HG03095 (cell line): ENCODE results near the gene CPLANE1.
"Not testable (repeated sequence)": the region's sequence is repeated elsewhere in the genome, so short reads cannot be mapped to it uniquely, and the experiment has no call there.

ENCODE experiments used
- ATAC-seq: cut with Tn5 transposase; IDR thresholded peaks from one replicate; pipeline ENCODE4 v1.9.1; 2021; ENCODE audit warnings: moderate library complexity; ENCODE audit not compliant: unreplicated experiment

CPLANE1 gene

GRCh38 chr5:37208883-37209797, 40.0 kb downstream of the CPLANE1 start:
- peak; percentile 51 for ATAC-seq

- ATAC-seq: no peak
These were observed 41.4 kb downstream of the CPLANE1 start for GRCh38 chr5:37207802-37208201.

- no peak for ATAC-seq
These were observed 42.4 kb downstream of the CPLANE1 start for GRCh38 chr5:37206736-37207135.

GRCh38 chr5:37198842-37199241, 50.3 kb downstream of the CPLANE1 start:
- no peak for ATAC-seq

- ATAC-seq: peak; percentile 61
These were observed 51.1 kb downstream of the CPLANE1 start for GRCh38 chr5:37198061-37198460.

DNA sequence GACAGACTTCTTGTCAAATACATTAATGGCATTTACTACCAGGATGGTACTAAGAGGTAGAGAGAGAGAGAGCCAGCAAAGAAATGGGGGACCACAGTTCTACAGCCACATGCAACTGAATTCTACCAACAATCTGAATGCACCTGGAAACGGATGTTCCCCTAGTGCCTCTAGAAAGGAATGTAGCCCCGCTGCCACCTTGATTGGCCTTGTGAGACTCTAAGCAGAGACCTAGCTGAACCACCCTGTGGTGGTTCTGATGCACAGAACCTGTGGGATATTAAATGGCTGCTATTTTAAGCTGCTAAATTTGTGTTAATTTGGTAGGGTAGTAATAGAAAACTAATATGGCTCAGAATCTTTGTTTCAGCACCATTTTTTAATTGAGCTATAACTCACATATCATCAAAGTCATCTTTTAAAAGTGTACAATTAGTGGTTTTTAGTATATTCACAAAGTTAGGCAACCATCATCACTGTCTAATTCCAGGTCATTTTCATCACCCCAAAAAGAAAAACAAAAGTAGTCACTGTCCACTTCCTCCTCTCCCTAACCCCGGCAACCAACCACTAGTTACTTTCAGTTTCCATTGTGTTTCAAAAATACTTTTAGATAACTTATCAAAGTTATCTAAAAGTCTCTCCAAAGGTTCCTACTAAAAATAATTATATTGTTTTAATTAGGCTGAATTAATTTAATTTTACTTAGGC, 51.7 kb downstream of the CPLANE1 start:
- peak; percentile 85 for ATAC-seq

DNA sequence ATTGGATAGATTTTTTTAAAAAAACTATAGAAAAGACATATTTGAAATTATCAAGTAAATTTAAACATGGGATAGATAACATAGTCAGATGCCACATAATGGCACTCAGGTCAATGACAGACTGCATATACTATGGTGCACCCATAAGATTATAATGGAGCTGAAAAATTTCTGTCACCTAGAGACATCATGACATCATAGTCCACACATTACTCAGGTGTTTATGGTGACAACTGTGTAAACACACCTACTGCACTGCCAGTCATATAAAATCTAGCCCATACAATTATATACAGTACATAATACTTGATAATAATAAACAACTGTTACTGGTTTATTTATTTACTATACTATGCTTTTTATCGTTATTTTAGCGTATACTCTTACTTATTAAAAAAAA, 58.6 kb downstream of the CPLANE1 start:
- ATAC-seq: no peak

GRCh38 chr5:37189355-37189754, 59.8 kb downstream of the CPLANE1 start:
- no peak for ATAC-seq

GRCh38 chr5:37187465-37187977, 61.7 kb downstream of the CPLANE1 start:
- ATAC-seq: no peak

GRCh38 chr5:37184748-37185364, 64.3 kb downstream of the CPLANE1 start:
- peak; percentile 81 for ATAC-seq

DNA sequence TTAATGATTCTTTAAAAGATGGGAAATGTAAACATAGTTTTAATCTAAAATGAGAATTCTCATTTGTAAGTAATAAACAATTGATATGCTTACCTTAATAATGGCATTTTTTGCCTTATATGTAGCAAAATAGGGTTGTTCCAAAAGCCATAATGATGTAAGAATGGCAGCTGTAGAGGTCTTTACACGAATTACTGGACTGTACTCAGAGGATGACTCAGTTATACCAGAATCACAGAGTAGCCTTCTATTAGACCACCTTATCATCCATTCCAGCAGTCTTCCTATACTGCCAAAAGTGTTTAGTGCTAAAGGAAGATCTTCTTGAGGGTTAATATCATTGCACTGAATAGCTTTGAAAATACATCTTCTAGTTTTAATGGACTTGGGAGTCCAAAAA, 66.5 kb downstream of the CPLANE1 start:
- ATAC-seq: no peak

GRCh38 chr5:37174928-37175327, 74.2 kb downstream of the CPLANE1 start:
- no peak for ATAC-seq

DNA sequence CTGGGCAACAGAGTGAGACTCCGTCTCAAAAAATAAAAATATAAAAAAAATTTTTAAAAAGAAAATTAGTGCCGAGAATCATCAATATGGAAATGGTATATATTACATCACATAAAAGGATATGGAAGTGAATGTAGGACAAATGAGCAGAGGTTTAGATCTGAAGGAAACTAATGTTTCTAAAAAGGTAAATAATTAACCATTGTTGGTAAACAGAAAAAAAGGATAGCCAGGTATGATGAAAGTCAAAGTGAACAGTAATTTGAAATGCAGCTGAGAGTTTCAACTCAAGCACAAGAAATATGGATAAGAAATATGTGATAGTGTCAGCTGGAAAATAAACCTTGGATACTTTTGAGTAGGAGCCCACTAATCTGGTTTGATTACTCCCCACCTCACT, 76.2 kb downstream of the CPLANE1 start:
- ATAC-seq: no peak

GRCh38 chr5:37170856-37171255, 78.3 kb downstream of the CPLANE1 start:
- no peak for ATAC-seq

DNA sequence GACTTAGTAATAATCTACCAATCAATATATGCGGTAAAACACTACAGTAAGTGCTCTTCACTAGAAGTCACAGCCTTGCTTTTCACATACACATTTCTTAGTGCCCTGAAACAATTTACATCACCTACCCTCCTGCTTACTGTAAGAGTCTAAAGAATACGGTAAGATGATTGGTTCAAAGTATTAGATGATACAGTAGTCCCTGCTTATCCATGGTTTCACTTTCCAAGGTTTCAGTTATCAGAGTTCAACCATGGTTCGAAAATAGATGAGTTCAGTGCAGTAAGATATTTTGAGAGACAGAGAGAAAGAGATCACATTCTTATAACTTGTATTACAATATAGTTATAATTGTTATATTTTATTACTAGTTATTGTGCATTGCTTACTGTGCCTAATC, 83.0 kb downstream of the CPLANE1 start:
- ATAC-seq: no peak

GRCh38 chr5:37165761-37166160, 83.4 kb downstream of the CPLANE1 start:
- no peak for ATAC-seq

DNA sequence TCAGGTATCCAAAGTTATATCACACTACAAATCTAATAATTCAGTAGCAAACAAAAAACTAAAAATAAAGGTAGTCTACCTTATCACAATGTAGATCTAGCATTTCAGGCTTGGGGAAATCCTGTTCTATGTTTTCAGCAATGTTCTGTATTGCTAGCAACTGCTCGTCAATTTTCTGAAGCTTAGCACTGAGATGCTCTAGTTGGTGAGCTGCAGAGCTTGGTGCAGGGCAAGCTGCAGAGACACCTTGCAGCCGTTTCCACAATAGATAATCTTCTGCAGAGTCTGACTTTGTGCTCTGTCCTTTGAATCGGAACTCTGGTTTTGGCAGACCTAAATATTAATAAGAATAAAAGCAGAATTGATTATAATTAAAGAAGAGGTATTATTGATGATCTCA, 95.5 kb downstream of the CPLANE1 start:
- ATAC-seq: no peak

DNA sequence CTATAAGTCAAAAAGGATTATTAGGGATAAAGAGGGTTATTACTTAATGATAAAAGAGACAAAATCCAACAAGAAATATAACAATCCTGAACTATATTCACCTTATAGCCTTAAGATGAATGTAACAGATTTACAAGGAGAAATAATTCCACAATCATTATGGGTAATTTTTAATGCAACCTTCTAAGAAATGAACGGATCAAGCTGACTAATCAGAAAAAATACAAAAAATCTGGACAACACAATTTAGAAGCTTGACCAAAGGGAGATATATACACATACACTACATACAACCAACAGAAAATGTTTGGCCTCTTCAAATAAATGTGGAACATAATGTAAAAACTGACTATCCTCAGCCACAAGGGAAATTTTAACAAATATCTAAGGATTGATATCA, 102.3 kb downstream of the CPLANE1 start:
- ATAC-seq: no peak

GRCh38 chr5:37136694-37137093, 112.5 kb downstream of the CPLANE1 start:
- no peak for ATAC-seq

GRCh38 chr5:37135312-37135711, 113.9 kb downstream of the CPLANE1 start:
- ATAC-seq: not testable (repeated sequence)

- ATAC-seq: no peak
These were observed 115.2 kb downstream of the CPLANE1 start for GRCh38 chr5:37133939-37134338.
